HG02763 (cell line): ENCODE measurements around the gene F10.

ENCODE experiments used
- ATAC-seq: cut with Tn5 transposase; IDR thresholded peaks from one replicate; pipeline ENCODE4 v1.9.1; 2021; ENCODE audit warnings: mild to moderate bottlenecking, moderate library complexity; ENCODE audit not compliant: unreplicated experiment

The F10 gene

DNA sequence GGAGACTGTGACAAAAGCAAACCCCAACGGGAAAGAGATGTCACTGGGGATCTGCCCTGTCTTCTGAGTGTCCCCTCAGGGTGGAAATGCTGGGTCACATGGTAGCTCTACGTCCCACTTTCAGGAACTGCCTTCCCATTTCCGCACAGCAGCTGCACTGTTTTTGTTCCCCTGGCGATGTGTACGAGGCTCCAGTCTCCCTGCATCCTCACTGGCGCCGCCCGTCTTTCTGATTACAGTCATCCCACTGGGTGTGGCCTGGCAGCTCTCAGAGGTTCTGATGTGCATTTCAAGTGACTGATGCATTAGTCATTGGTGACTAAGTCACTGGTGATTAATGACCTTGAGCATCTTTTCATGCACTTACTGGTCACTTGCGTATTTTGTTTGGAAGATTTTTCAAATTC is 64.7 kb downstream of the F10 start:
- ATAC-seq = no peak

DNA sequence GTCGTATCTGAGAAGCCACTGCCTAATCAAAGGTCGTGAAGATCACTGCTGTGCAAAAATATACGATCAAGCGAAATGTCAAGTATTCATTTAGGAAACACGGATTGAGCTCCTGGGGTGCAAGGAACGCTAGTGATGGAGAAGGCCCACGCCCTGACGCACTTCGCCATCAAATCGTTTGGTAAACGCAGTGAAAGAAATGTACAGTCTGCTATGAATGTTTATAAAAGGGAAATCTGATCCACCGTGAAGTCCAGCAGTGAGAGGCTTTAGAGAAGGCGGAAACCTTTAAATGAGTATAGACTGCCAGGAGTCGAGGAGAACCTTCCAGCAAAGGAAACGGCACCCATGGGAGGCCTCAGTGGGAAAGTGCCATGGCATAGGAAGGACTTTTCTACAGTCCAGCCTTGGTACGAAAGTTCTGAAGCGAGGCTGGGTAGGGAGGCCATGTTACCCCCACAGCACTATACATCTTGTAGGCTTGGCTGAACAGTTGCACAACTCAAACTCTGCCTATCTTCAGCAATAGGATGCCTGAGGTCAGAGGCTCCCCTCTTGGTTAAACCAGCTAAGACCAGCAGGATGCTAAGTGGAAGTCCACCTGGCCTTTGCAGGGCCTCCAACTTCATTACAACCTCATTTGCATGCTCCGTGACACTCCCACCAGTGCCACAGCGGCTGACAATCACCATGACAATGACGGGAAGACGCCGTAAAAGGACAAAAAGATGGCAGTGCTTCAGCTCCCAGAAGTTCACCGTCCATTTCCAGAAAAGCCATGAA is 65.5 kb downstream of the F10 start:
- ATAC-seq = no peak

DNA sequence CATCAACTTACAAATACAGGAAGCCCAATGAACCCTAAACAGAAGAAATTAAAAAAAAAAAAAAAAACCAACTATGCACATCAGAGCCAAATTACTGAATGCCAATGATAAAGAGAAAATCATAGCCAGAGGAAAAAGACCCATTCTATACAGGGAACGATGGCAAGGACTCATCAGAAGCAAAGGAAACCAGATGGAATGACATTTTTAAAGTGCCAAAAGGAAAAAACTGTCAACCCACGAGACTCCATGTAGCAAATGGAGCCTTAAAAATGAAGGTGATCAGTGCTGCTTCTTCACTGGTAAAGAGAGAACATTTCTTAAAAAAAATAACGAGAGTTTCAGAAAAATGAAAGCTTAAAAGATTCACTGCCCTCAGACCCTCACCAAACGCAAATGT is 67.6 kb downstream of the F10 start:
- no peak for ATAC-seq

DNA sequence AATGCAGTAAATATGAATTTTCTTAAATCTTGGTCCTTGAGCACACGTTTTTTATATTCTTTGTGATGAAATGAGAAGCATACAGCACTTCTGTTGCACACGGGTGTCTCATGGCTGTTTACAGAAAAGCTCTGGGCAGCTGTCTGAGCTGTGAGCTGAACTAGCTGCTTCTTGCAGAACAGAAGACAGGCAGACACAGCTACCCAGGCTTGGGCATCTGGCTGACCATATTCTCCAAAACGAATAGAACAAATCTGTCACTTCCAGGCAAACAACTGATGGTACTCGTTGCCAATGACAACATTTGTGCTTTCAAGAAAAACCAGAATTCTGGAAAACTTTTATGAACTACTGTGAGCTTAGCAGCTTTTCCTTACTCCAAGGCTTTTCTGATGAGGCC is 69.7 kb downstream of the F10 start:
- ATAC-seq = no peak

DNA sequence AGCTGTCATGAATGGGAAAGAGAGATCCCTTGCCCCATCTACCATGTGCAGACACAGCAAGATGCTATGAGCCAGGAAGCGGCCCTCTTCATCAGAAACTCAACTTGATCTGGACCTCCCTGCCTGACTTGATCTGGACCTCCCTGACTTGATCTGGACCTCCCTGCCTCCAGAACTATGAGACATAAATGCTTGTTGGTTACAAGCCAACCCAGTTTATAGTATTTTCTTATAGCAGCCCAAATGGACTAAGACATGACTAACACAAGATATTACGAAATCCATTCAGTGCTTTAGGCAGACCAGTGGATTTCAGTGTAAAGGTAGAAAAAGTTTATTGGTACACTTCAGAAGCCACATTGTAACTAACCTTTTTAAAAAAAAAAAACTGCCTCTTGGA is 70.3 kb downstream of the F10 start:
- no peak for ATAC-seq

DNA sequence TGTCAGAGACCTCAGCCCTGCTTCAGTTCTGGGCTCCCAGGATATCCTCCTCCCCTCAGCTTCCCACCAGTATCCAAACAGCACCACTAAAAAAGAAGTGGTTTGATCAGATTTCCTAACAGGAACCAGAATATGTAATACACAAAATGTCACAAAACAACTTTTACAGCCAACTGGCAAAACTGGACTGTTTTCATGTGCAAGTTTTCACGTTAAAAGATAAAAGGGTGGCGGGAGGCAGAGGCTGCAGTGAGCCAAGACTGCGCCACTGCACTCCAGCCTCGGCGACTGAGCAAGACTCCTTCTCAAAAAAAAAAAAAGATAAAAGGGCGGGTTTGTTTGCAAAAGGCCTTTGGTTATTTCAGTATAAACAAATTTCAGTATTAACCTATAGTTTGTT is 72.8 kb downstream of the F10 start:
- ATAC-seq = no peak

DNA sequence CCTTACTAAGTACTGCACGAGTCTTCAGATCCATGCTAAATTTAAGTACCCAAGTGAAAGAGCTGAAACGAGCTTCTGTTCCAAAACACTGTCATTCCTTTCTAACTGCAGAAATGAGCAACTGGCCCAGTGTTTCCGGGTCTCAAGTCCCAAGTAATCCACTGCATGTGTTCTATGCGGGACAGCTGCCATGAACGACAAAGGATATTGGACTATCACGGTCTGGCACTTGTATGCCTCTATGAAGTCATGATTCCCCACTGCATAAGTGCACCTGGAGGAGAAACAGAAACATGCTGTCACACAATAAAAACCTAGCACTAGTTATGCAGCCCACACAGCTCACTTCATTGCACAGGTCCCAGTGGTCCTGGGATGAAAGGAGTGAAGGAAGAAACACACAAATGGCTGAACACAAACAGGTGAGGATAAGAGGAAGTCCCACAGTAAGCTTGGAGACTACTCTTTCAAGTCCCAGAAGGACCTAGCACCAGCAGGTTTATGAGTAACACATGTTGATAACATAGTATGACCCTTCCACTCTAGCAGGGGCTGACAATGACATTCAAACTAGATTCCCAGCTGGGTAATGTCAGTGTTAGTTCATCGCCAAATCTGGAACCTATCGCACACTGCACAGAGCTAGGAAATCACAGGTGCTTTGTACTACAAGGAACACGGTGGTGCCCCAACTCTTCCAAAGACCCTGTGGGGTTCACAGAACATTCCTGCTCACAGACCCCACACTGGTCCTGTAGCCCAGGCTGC is 74.6 kb downstream of the F10 start:
- ATAC-seq = no peak
